PC-3 (cell line): Measurements from ENCODE around the gene RPSA. TPM values are rescaled to one million over a fixed set of nuclear protein-coding genes. Genes with fewer than 3 reads are reported as not detected.

Source experiments
- ATAC-seq: fragments of 200-7000 bp; cut with Tn5 transposase; 2 replicates; pipeline ENCODE4 v1.9.1; 2020; ENCODE audit warnings: mild to moderate bottlenecking, moderate library complexity
- Bru-seq: library from RNA; stranded (reverse); fragments of 400-500 nt; gene quantifications from one replicate; lab custom pipeline; 2021; lab: Mats Ljungman, UMichigan
- BruChase-seq, 2 experiments: library from RNA; stranded (reverse); fragments of 400-500 nt; gene quantifications; one replicate each; lab custom pipeline; 2021; lab: Mats Ljungman, UMichigan
- BruUV-seq: library from RNA; stranded (reverse); fragments of 400-500 nt; replicated peaks from 2 replicates; lab custom pipeline; 2021; lab: Mats Ljungman, UMichigan
- CTCF ChIA-PET: fragments of 300-600 bp; sonication (Branson Sonifier 250); formaldehyde crosslinking; loops from one replicate; lab custom pipeline; 2022; ENCODE audit warnings: antibody characterized with exemption; lab: Charles Lee
- POLR2A ChIA-PET: fragments of 300-600 bp; sonication (Branson Sonifier 250); formaldehyde crosslinking; loops from one replicate; lab custom pipeline; 2022; ENCODE audit warnings: antibody characterized with exemption; ENCODE audit not compliant: unreplicated experiment; lab: Charles Lee
- DNase-seq: peaks from one replicate; pipeline ENCODE4 v3.0.0-alpha.2; 2015
- H2AFZ ChIP-seq: fragments of 300-600 bp; sonication (generic); 2 replicates; pipeline ENCODE4 v1.6.0; 2016; ENCODE audit warnings: antibody characterized with exemption, low read length
- H3F3A ChIP-seq: fragments of 300-600 bp; sonication (generic); one replicate; pipeline ENCODE4 v1.6.0; 2017; ENCODE audit warnings: antibody characterized with exemption, low read length, control low read depth, mild to moderate bottlenecking; ENCODE audit not compliant: unreplicated experiment
- H3K27ac ChIP-seq: fragments of 300-600 bp; sonication (generic); 2 replicates; pipeline ENCODE4 v1.5.1; 2016; ENCODE audit warnings: mild to moderate bottlenecking, low read length
- H3K27me3 ChIP-seq: fragments of 300-600 bp; sonication (generic); 2 replicates; pipeline ENCODE4 v1.6.1; 2016; ENCODE audit warnings: low read length, mixed read lengths
- H3K36me3 ChIP-seq: fragments of 300-600 bp; sonication (generic); 2 replicates; pipeline ENCODE4 v1.6.1; 2016; ENCODE audit warnings: low read depth, mixed run types, low read length, mixed read lengths
- H3K4me1 ChIP-seq: fragments of 300-600 bp; sonication (generic); 2 replicates; pipeline ENCODE4 v1.5.1; 2016; ENCODE audit warnings: low read length; ENCODE audit not compliant: insufficient read depth
- H3K4me2 ChIP-seq: fragments of 300-600 bp; sonication (generic); 2 replicates; pipeline ENCODE4 v1.6.0; 2016; ENCODE audit warnings: low read length
- H3K4me3 ChIP-seq: fragments of 300-600 bp; sonication (generic); 2 replicates; pipeline ENCODE4 v1.5.1; 2016; ENCODE audit warnings: mild to moderate bottlenecking, low read length, mixed read lengths
- H3K79me2 ChIP-seq: fragments of 300-600 bp; sonication (generic); 2 replicates; pipeline ENCODE4 v1.6.1; 2017; ENCODE audit warnings: low read length, mixed read lengths
- H3K9ac ChIP-seq: fragments of 300-600 bp; sonication (generic); 2 replicates; pipeline ENCODE4 v1.6.0; 2016; ENCODE audit warnings: mild to moderate bottlenecking, low read length
- H3K9me2 ChIP-seq: fragments of 300-600 bp; sonication (generic); replicated peaks from 2 replicates; pipeline ENCODE4 v1.6.1; 2016; ENCODE audit warnings: mixed run types, low read length, mixed read lengths
- H3K9me3 ChIP-seq: fragments of 300-600 bp; sonication (generic); 2 replicates; pipeline ENCODE4 v1.6.1; 2016; ENCODE audit warnings: low read length, mixed read lengths
- H4K20me1 ChIP-seq: fragments of 300-600 bp; sonication (generic); 2 replicates; pipeline ENCODE4 v1.6.1; 2016; ENCODE audit warnings: low read length, mixed read lengths
- CTCF ChIP-seq: fragments of 300-600 bp; sonication (generic); conservative IDR thresholded peaks from 2 replicates; pipeline ENCODE4 v1.5.1; 2017; ENCODE audit warnings: antibody characterized with exemption, low read depth, mild to moderate bottlenecking, low read length
- EZH2 ChIP-seq: fragments of 300-600 bp; sonication (generic); IDR thresholded peaks from one replicate; pipeline ENCODE4 v1.6.1; 2017; ENCODE audit warnings: antibody characterized with exemption, mild to moderate bottlenecking, low read length; ENCODE audit not compliant: unreplicated experiment
- EZH2phosphoT487 ChIP-seq: fragments of 300-600 bp; sonication (generic); IDR thresholded peaks from 2 replicates; pipeline ENCODE4 v1.6.1; 2018; ENCODE audit warnings: mild to moderate bottlenecking, antibody characterized with exemption, low read length, borderline replicate concordance
- intact Hi-C: fragments of 100-400 bp; cut with micrococcal nuclease; formaldehyde crosslinking; loops from 2 replicates; pipeline ENCODE4 v1.9.0; 2023
- long read RNA-seq: library from polyadenylated mRNA; unstranded; transcript quantifications from one replicate; pipeline ENCODE4 v2.0.0, GENCODE V29; 2021; ENCODE audit not compliant: unreplicated experiment
- total RNA-seq: library from RNA; depleted of rRNA; stranded (reverse); fragments of >200 nt; gene quantifications from 2 replicates; pipeline ENCODE4 v1.2.3, GENCODE V29; 2014; rRNA removed

Gene RPSA
- total RNA-seq, result 2,286 and 2,722 TPM in 2 replicates
- Bru-seq, nascent RNA, result percentile 100 among the genes with signal in this experiment
- percentile 99 among the genes with signal in this experiment for BruChase-seq, experiment 1, labeled RNA remaining after a 6-hour chase
- percentile 99 among the genes with signal in this experiment for BruChase-seq, experiment 2, labeled RNA remaining after a 2-hour chase
- long read RNA-seq, transcript RPSA-201 (7 exons, 1,171 nt), result major isoform, 612 of 682 reads
- long read RNA-seq, transcript RPSA-207 (5 exons, 1,227 nt), result minor isoform, 5 of 682 reads
- long read RNA-seq, partial matches to known transcripts, result 42 of 682 reads
- long read RNA-seq, other reads (novel, unspliced or antisense), result 22 of 682 reads

- ATAC-seq (peak; percentile 97), DNase-seq (peak; percentile 98)
- ChIA-PET CTCF (interaction anchor here (0.6 kb wide), 1 partner anchor 902 kb away, joined by 3 read pairs; no protein-coding TSS in a partner anchor), POLR2A (no interaction called here)
- no peaks in the 10 kb centered on the region for H3K27me3 ChIP-seq
- intact Hi-C loops, result loop anchor here (1.0 kb wide), 1 partner anchor 22 kb away; no protein-coding TSS in a partner anchor
- H2AFZ ChIP-seq, result peak within 1 kb of the TSS; percentile 97
- H3F3A ChIP-seq, result peaks cover 13% of the 10 kb centered on the region
- TSS peak; percentile 50 for BruUV-seq
- H3K27ac ChIP-seq, result peak within 1 kb of the TSS; percentile 69
- peaks cover 41% of the 10 kb centered on the region for H3K79me2 ChIP-seq
- no peaks in the 10 kb centered on the region for H3K9me2 ChIP-seq
- no peaks in the 10 kb centered on the region for H3K9me3 ChIP-seq
- peaks cover 43% of the 10 kb centered on the region for H3K36me3 ChIP-seq
- peak within 1 kb of the TSS; percentile 96 for H3K9ac ChIP-seq
- TF ChIP-seq EZH2phosphoT487 (no peak), CTCF (peak; percentile 27; the same call in 1 of the 2 replicates)
- H3K4me2 ChIP-seq, result peak within 1 kb of the TSS; percentile 91
- peaks cover 47% of the 10 kb centered on the region for H4K20me1 ChIP-seq
- peaks cover 26% of the 10 kb centered on the region for H3K4me1 ChIP-seq
- H3K4me3 ChIP-seq, result peak within 1 kb of the TSS; percentile 85
Measured at GRCh38 chr3:39406368-39407258, at the start of gene RPSA. TSS of gene RPSA (plus strand) at chr3:39406720. CDS start at chr3:39407654, 934 bp downstream.

- no peaks in the 10 kb centered on the region for H3K9me2 ChIP-seq
- peaks cover 13% of the 10 kb centered on the region for H3K27me3 ChIP-seq
- ChIA-PET POLR2A (no interaction called here), CTCF (no interaction called here)
- TF ChIP-seq EZH2phosphoT487 (no peak), EZH2 (no peak), CTCF (no peak)
- H3K36me3 ChIP-seq, result no peaks in the 10 kb centered on the region
- no peak overlapping the region for H3K4me2 ChIP-seq
- H3K4me1 ChIP-seq, result no peaks in the 10 kb centered on the region
- H3F3A ChIP-seq, result no peaks in the 10 kb centered on the region
- no peak overlapping the region for H3K4me3 ChIP-seq
- no peaks in the 10 kb centered on the region for H3K9me3 ChIP-seq
- ATAC-seq (no peak), DNase-seq (no peak)
- H3K27ac ChIP-seq, result no peak overlapping the region
- no TSS peak for BruUV-seq
- H3K9ac ChIP-seq, result no peak overlapping the region
- H4K20me1 ChIP-seq, result no peaks in the 10 kb centered on the region
- H2AFZ ChIP-seq, result no peak overlapping the region
- no peaks in the 10 kb centered on the region for H3K79me2 ChIP-seq
- intact Hi-C loops, result no loop called here
Measured at GRCh38 chr3:39358333-39358732, 48.2 kb upstream of the RPSA start.
